SK-N-MC (cell line): ENCODE measurements around the gene EPG5.

Experiments used
- EZH2 ChIP-seq: fragments of 200-600 bp; sonication (generic); IDR thresholded peaks from one replicate; pipeline ENCODE4 v1.6.1; 2017; ENCODE audit warnings: antibody characterized with exemption
- POLR2AphosphoS5 ChIP-seq: IDR thresholded peaks from 2 replicates; pipeline ENCODE4 v1.6.1; 2012; ENCODE audit warnings: mild to moderate bottlenecking, low read depth, low read length, borderline replicate concordance

GRCh38 chr18:45896452-45896851 is 70.7 kb downstream of the EPG5 start:
- TF ChIP-seq POLR2AphosphoS5 = no peak
- no peak for TF ChIP-seq EZH2
